Transverse colon (tissue), 4 donors: ENCODE measurements around the gene AQP5. TPM values are rescaled to one million over a fixed set of nuclear protein-coding genes. Genes with fewer than 3 reads are reported as not detected.

Experiments
- DNase-seq: peaks from one replicate; pipeline ENCODE4 v3.0.0-alpha.2; 2019
- H3K27ac ChIP-seq, 4 donors: fragments of 200-600 bp; sonication (generic); 2 replicates each; pipeline ENCODE4 v1.5.1; 2016 to 2018; ENCODE audit warnings: inconsistent platforms in 4 of 4
- H3K27me3 ChIP-seq: fragments of 200-600 bp; sonication (generic); 2 replicates; pipeline ENCODE4 v1.5.1; 2017; ENCODE audit warnings: inconsistent platforms
- H3K36me3 ChIP-seq, 4 donors: fragments of 200-600 bp; sonication (generic); 2 replicates each; pipeline ENCODE4 v1.5.1; 2017 to 2019; ENCODE audit warnings: inconsistent platforms in 4 of 4
- H3K4me1 ChIP-seq, 4 donors: fragments of 200-600 bp; sonication (generic); 2 replicates each; pipeline ENCODE4 v1.5.1; 2017 to 2020; ENCODE audit warnings: inconsistent platforms in 4 of 4
- H3K4me3 ChIP-seq, 4 donors: fragments of 200-600 bp; sonication (generic); 1 replicate in 1 of 4; 2 replicates in 3 of 4; pipeline versions ENCODE4 v1.5.1 to v1.6.1; 2017 to 2019; ENCODE audit warnings: inconsistent platforms in 4 of 4
- H3K9me3 ChIP-seq, 2 donors: fragments of 200-600 bp; sonication (generic); 2 replicates each; pipeline ENCODE4 v1.5.1; 2017 to 2019; ENCODE audit warnings: inconsistent platforms in 2 of 2
- EP300 ChIP-seq: sonication (generic); formaldehyde crosslinking; IDR thresholded peaks from one replicate; pipeline ENCODE4 v1.6.1; 2017; ENCODE audit warnings: antibody characterized with exemption, low read depth
- POLR2A ChIP-seq: fragments of 450-650 bp; IDR thresholded peaks from one replicate; pipeline ENCODE4 v1.6.1; 2016; ENCODE audit warnings: antibody characterized with exemption, mild to moderate bottlenecking, moderate library complexity
- POLR2AphosphoS5 ChIP-seq, 3 donors: sonication (generic); formaldehyde crosslinking; IDR thresholded peaks; one replicate each; pipeline ENCODE4 v1.6.1; 2016; ENCODE audit warnings: antibody characterized with exemption in 3 of 3
- WGBS, 2 donors: methylation state at CpG; one replicate each; pipeline ENCODE4 v1.1.5; 2018; ENCODE audit warnings: low coverage in 1 of 2; 5-methylcytosine and 5-hydroxymethylcytosine counted together
- in situ Hi-C, 4 donors: fragments of 200-750 bp; cut with MboI; loops; one replicate each; pipeline versions ENCODE4 v1.15.0 to v1.15.1; 2017; ENCODE audit warnings: low sequenced_read_pairs in 3 of 4, low pct_ligation_motif_present in 1 of 4, low pct_unique_long_range_greater_than_20kb in 1 of 4
- intact Hi-C: fragments of 100-400 bp; cut with DNase I; formaldehyde crosslinking; loops from one replicate; pipeline ENCODE4 v1.15.1; 2023; ENCODE audit warnings: low total_unique reads
- total RNA-seq, 4 donors: library from RNA; depleted of rRNA; stranded (reverse); fragments of >200 nt; gene quantifications; one replicate each; pipeline ENCODE4 v1.1.0, GENCODE V29; 2016
- TF ChIP-seq, protein P1 (sequence below), 5 experiments: fragments of 200-600 bp in 3 of 5; fragments of 450-650 bp in 2 of 5; sonication (generic) in 3 of 5; IDR thresholded peaks; 1 replicate in 2 of 5; 2 replicates in 3 of 5; pipeline ENCODE4 v1.5.1; 2016 to 2017; ENCODE audit warnings: antibody characterized with exemption in 5 of 5, inconsistent platforms in 3 of 5, mild to moderate bottlenecking in 2 of 5, moderate library complexity in 1 of 5

Gene AQP5
- total RNA-seq, 4 donors from 2014 or later = not detected

DNA sequence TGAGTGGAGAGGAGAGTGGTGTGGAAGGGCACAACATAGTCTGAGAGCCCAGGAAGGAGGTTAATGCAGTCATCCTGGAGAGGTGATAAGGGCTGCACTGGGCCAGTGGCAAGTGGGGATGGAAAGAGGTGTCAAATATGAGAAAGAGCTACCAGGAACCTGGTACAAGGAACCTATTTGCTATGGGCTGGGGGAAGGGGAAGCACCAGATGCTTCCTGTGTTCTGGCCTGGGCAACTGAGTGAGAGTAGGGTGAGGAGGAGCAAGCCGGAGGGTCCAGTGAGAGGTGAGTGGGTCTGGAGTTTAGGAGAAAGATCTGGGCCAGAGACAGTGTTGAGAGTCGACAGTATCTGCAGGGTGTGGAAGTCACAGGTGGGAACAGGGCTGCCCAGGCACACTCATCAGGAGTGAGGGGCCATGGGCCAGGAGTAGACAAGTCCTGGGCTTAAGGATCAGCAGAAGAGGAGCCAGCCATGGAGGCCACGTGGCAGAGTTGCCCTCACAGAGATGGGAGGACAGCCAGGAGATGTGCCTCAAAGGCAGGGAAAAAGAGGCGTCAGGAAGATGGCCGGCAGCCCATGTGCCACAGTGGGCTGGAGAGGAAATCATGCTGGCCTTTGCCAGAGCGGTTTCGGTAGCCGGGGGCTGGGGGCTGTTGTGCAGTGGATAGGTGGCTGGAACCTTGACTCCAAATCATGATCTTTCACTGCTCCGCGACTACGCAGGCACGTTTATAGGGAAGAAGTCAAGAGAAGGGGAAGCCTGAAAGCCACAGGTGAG, 8.2 kb downstream of the AQP5 start:
- Histone ChIP-seq H3K9me3 (no peaks in the 10 kb centered on the region), H3K27ac (no peak overlapping the region), H3K4me3 (no peak overlapping the region), H3K27me3 (peaks cover 34% of the 10 kb centered on the region), H3K4me1 (peaks cover 0 to 17% (median 11%) of the 10 kb centered on the region in 4 donors), H3K36me3 (no peaks in the 10 kb centered on the region)
- no peak for DNase-seq
- in situ Hi-C loops (loop anchor here (5.0 to 25.0 kb wide), 5 partner anchors 82 to 217 kb away; partner anchors contain the start of gene ASIC1 (in 3 of the 4)), intact Hi-C loops (loop anchor here (5.0 to 10.0 kb wide), 2 partner anchors 102 to 215 kb away; no protein-coding TSS in a partner anchor)
- TF ChIP-seq EP300 (no peak), POLR2AphosphoS5 (IDR thresholded peaks at IDR 0.05) (no peak), POLR2A (no peak)
- TF ChIP-seq, protein P1, sequence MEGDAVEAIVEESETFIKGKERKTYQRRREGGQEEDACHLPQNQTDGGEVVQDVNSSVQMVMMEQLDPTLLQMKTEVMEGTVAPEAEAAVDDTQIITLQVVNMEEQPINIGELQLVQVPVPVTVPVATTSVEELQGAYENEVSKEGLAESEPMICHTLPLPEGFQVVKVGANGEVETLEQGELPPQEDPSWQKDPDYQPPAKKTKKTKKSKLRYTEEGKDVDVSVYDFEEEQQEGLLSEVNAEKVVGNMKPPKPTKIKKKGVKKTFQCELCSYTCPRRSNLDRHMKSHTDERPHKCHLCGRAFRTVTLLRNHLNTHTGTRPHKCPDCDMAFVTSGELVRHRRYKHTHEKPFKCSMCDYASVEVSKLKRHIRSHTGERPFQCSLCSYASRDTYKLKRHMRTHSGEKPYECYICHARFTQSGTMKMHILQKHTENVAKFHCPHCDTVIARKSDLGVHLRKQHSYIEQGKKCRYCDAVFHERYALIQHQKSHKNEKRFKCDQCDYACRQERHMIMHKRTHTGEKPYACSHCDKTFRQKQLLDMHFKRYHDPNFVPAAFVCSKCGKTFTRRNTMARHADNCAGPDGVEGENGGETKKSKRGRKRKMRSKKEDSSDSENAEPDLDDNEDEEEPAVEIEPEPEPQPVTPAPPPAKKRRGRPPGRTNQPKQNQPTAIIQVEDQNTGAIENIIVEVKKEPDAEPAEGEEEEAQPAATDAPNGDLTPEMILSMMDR (IDR thresholded peaks at IDR 0.05) = no peak
- WGBS, 2 donors = 80 to 86% methylated on average over 7 to 12 of the region's 12 CpGs

GRCh38 chr12:49970658-49971057, 9.0 kb downstream of the AQP5 start:
- H3K36me3 ChIP-seq = no peaks in the 10 kb centered on the region
- peaks cover 0 to 24% (median 14%) of the 10 kb centered on the region in 4 donors for H3K4me1 ChIP-seq
- DNase-seq = no peak
- in situ Hi-C loops = loop anchor here in 3 of 4 donors (5.0 to 25.0 kb wide), 4 partner anchors 82 to 217 kb away; partner anchors contain the start of gene ASIC1 (in 2 of the 3)
- no peak for TF ChIP-seq EP300
- TF ChIP-seq, protein P1 (IDR thresholded peaks at IDR 0.05) = no peak
- no peak for TF ChIP-seq POLR2AphosphoS5 (IDR thresholded peaks at IDR 0.05)
- no peak for TF ChIP-seq POLR2A
- peaks cover 26% of the 10 kb centered on the region for H3K27me3 ChIP-seq
- no peak overlapping the region for H3K4me3 ChIP-seq
- intact Hi-C loops = no loop called here
- no peak overlapping the region for H3K27ac ChIP-seq
- no peaks in the 10 kb centered on the region for H3K9me3 ChIP-seq
- 44 to 72% methylated on average over 10 of the region's 10 CpGs for WGBS, 2 donors

DNA sequence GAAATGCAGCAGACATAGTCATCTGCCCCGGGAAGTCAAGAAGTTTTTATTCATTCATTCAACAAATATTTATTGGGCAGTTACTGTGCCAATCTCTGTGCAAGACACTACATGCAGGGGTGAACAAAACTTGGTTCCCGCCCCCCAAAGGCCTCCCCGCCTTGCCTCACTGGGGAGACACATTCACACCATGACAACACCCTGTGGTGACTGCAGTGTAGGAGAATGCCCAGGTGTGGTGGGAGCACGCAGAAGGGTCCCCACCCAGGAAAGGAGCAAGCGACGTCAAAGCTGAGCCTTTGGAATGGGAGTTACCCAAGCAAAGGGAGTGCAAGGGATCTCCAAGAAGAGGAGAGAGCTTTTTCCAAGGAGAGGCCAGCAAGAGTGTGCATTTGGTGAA, 9.5 kb downstream of the AQP5 start:
- H3K4me1 ChIP-seq = peaks cover 0 to 24% (median 14%) of the 10 kb centered on the region in 4 donors
- in situ Hi-C loops = loop anchor here in 3 of 4 donors (5.0 to 25.0 kb wide), 4 partner anchors 81 to 216 kb away; partner anchors contain the start of gene ASIC1 (in 2 of the 3)
- 77 to 85% methylated on average over 4 to 6 of the region's 6 CpGs for WGBS, 2 donors
- DNase-seq = no peak
- H3K27me3 ChIP-seq = peaks cover 26% of the 10 kb centered on the region
- no peaks in the 10 kb centered on the region for H3K36me3 ChIP-seq
- no peaks in the 10 kb centered on the region for H3K9me3 ChIP-seq
- TF ChIP-seq, protein P1 (IDR thresholded peaks at IDR 0.05) = no peak
- TF ChIP-seq EP300 (no peak), POLR2A (no peak), POLR2AphosphoS5 (IDR thresholded peaks at IDR 0.05) (no peak)
- no peak overlapping the region for H3K4me3 ChIP-seq
- H3K27ac ChIP-seq = no peak overlapping the region
- intact Hi-C loops = no loop called here

GRCh38 chr12:49972129-49972528, 10.5 kb downstream of the AQP5 start:
- in situ Hi-C loops = loop anchor here in 3 of 4 donors (5.0 to 25.0 kb wide), 4 partner anchors 80 to 215 kb away; partner anchors contain the start of gene ASIC1 (in 2 of the 3)
- intact Hi-C loops = loop anchor here (2.0 kb wide), 1 partner anchor 85 kb away; the partner anchor contains the start of gene ASIC1
- WGBS, 2 donors = 68 to 85% methylated on average over 3 to 9 of the region's 9 CpGs

More at GRCh38 chr12:49972129-49972528, 10.5 kb downstream of the AQP5 start:
- DNase-seq = no peak
- H3K27me3 ChIP-seq = peaks cover 22% of the 10 kb centered on the region
- no peaks in the 10 kb centered on the region for H3K36me3 ChIP-seq
- H3K4me3 ChIP-seq = no peak overlapping the region
- no peak for TF ChIP-seq POLR2A
- TF ChIP-seq POLR2AphosphoS5 (IDR thresholded peaks at IDR 0.05) = no peak
- TF ChIP-seq, protein P1 (IDR thresholded peaks at IDR 0.05) = no peak
- no peak overlapping the region for H3K27ac ChIP-seq
- H3K4me1 ChIP-seq = peaks cover 0 to 22% (median 13%) of the 10 kb centered on the region in 4 donors
- no peaks in the 10 kb centered on the region for H3K9me3 ChIP-seq
